Omental fat pad (tissue), 4 donors: ENCODE data around the gene GPR151. TPM values are rescaled to one million over a fixed set of nuclear protein-coding genes. Genes with fewer than 3 reads are reported as not detected.

ENCODE experiments used
- small RNA-seq: library from RNA; depleted of rRNA; stranded (forward); fragments of <200 nt; gene quantifications from one replicate; pipeline ENCODE3, GENCODE V24; 2016
- total RNA-seq, 4 donors: library from RNA; depleted of rRNA; stranded (reverse); fragments of >200 nt; gene quantifications; one replicate each; pipeline ENCODE4 v1.1.0, GENCODE V29; 2016

GPR151 gene
- total RNA-seq, 4 donors from 2014 or later, result not detected

Small RNA genes lying within 50 kb of the gene (small RNA-seq; reads per million reads assigned to genes)
- gene RF02271, result not detected

Other genes with a start within 250 kb of the GPR151 start
- gene POU4F3, start 177.4 kb downstream of the GPR151 start, total RNA-seq, result under 1 TPM in 1 of 4 donors, not detected in 3; 0.32 TPM
- gene TCERG1, start 68.9 kb downstream of the GPR151 start, total RNA-seq, result 100 to 1,000 TPM in 1 of 4 donors, 10 to 100 TPM in 3; 47.0 to 127 (median 58.4) TPM